Caco-2 (cell line): Measurements from ENCODE around the gene PRSS57. TPM values are rescaled to one million over a fixed set of nuclear protein-coding genes. Genes with fewer than 3 reads are reported as not detected.

Experiments
- BruUV-seq: library from RNA; stranded (reverse); fragments of 400-500 nt; replicated peaks from 2 replicates; lab custom pipeline; 2021; lab: Mats Ljungman, UMichigan
- CTCF ChIA-PET: fragments of 300-600 bp; sonication (Branson Sonifier 250); formaldehyde crosslinking; loops from one replicate; lab custom pipeline; 2022; ENCODE audit warnings: antibody characterized with exemption; lab: Charles Lee
- POLR2A ChIA-PET: fragments of 300-600 bp; sonication (Branson Sonifier 250); formaldehyde crosslinking; loops from one replicate; lab custom pipeline; 2022; ENCODE audit warnings: antibody characterized with exemption; lab: Charles Lee
- DNase-seq, 2 experiments: peaks; one replicate each; pipeline versions ENCODE4 v3.0.0 to v3.0.0-alpha.2; 2020 to 2022
- H3K27me3 ChIP-seq: replicated peaks from 2 replicates; pipeline ENCODE4 v1.6.0; 2011; ENCODE audit warnings: low read length; ENCODE audit not compliant: control insufficient read depth, insufficient read depth
- H3K36me3 ChIP-seq: 2 replicates; pipeline ENCODE4 v1.5.1; 2011; ENCODE audit warnings: low read length; ENCODE audit not compliant: control insufficient read depth, insufficient read depth
- H3K4me1 ChIP-seq: fragments of 250-450 bp; sonication (Bioruptor Pico); 2 replicates; pipeline ENCODE4 v1.5.1; 2020; ENCODE audit warnings: mild to moderate bottlenecking
- H3K4me3 ChIP-seq: 2 replicates; pipeline ENCODE4 v1.5.1; 2011; ENCODE audit warnings: low read depth, mild to moderate bottlenecking, control low read depth, low read length
- H3K9me3 ChIP-seq: fragments of 250-450 bp; sonication (Bioruptor Pico); 2 replicates; pipeline ENCODE4 v1.5.1; 2020; ENCODE audit warnings: mild to moderate bottlenecking, moderate library complexity
- H3K27ac Mint-ChIP-seq: one replicate; pipeline ENCODE4 v1.8.0; 2022; ENCODE audit warnings: mixed read lengths; ENCODE audit not compliant: unreplicated experiment
- H3K27me3 Mint-ChIP-seq: one replicate; pipeline ENCODE4 v1.8.0; 2022; ENCODE audit warnings: mixed read lengths; ENCODE audit not compliant: insufficient read depth, unreplicated experiment
- H3K36me3 Mint-ChIP-seq: one replicate; pipeline ENCODE4 v1.8.0; 2022; ENCODE audit warnings: mild to moderate bottlenecking, mixed read lengths; ENCODE audit not compliant: insufficient read depth, unreplicated experiment
- H3K4me1 Mint-ChIP-seq: one replicate; pipeline ENCODE4 v1.8.0; 2022; ENCODE audit warnings: low read depth, mixed read lengths; ENCODE audit not compliant: unreplicated experiment
- H3K4me3 Mint-ChIP-seq: one replicate; pipeline ENCODE4 v1.8.0; 2022; ENCODE audit warnings: mild to moderate bottlenecking, moderate library complexity, mixed read lengths; ENCODE audit not compliant: unreplicated experiment
- H3K9me3 Mint-ChIP-seq: one replicate; pipeline ENCODE4 v1.8.0; 2022; ENCODE audit warnings: mixed read lengths; ENCODE audit not compliant: unreplicated experiment
- CTCF ChIP-seq, 2 experiments: fragments of 200-600 bp in 1 of 2; IDR thresholded peaks; 1 replicate in 1 of 2; 2 replicates in 1 of 2; pipeline versions ENCODE4 v1.5.1 to v1.8.0; 2011 to 2022; ENCODE audit warnings: antibody characterized with exemption in 1 of 2, control low read depth in 1 of 2, inconsistent platforms in 1 of 2, low read depth in 1 of 2, low read length in 1 of 2, mild to moderate bottlenecking in 1 of 2, moderate library complexity in 1 of 2; ENCODE audit not compliant: insufficient read depth in 1 of 2, severe bottlenecking in 1 of 2, unreplicated experiment in 1 of 2
- intact Hi-C: fragments of 100-400 bp; cut with micrococcal nuclease; formaldehyde crosslinking; loops from one replicate; pipeline ENCODE4 v1.10.0; 2022; ENCODE audit not compliant: unreplicated experiment
- total RNA-seq: library from RNA; stranded (reverse); gene quantifications from 2 replicates; pipeline ENCODE4 v1.2.3, GENCODE V29; 2022

Gene PRSS57
- total RNA-seq, 1 experiment from 2014 or later: not detected

GRCh38 chr19:723247-723646 lies 28.0 kb upstream of the PRSS57 start:
- Mint-ChIP-seq H3K27me3 (no peaks in the 10 kb centered on the region), H3K27ac (no peak overlapping the region), H3K9me3 (no peaks in the 10 kb centered on the region), H3K4me3 (no peak overlapping the region), H3K36me3 (peaks cover 13% of the 10 kb centered on the region), H3K4me1 (no peaks in the 10 kb centered on the region)
- POLR2A ChIA-PET: no interaction called here
- BruUV-seq: no TSS peak
- DNase-seq: no peak
- Histone ChIP-seq H3K4me1 (no peaks in the 10 kb centered on the region), H3K9me3 (no peaks in the 10 kb centered on the region), H3K36me3 (no peaks in the 10 kb centered on the region), H3K27me3 (no peaks in the 10 kb centered on the region), H3K4me3 (no peak overlapping the region)
- CTCF ChIA-PET: no interaction called here
- intact Hi-C loops: no loop called here
- no peak for TF ChIP-seq CTCF (IDR thresholded peaks at IDR 0.05; ENCODE audit: insufficient read depth in 1 of 2, low read depth in 1 of 2, low read length in 1 of 2, severe bottlenecking in 1 of 2, unreplicated experiment in 1 of 2)

GRCh38 chr19:722553-723101 lies 27.4 kb upstream of the PRSS57 start:
- ChIA-PET POLR2A (no interaction called here), CTCF (no interaction called here)
- Histone ChIP-seq H3K4me1 (no peaks in the 10 kb centered on the region), H3K36me3 (no peaks in the 10 kb centered on the region), H3K9me3 (no peaks in the 10 kb centered on the region), H3K27me3 (no peaks in the 10 kb centered on the region), H3K4me3 (no peak overlapping the region)
- Mint-ChIP-seq H3K36me3 (peaks cover 13% of the 10 kb centered on the region), H3K9me3 (no peaks in the 10 kb centered on the region), H3K4me3 (no peak overlapping the region), H3K4me1 (no peaks in the 10 kb centered on the region), H3K27me3 (no peaks in the 10 kb centered on the region), H3K27ac (no peak overlapping the region)
- TF ChIP-seq CTCF (IDR thresholded peaks at IDR 0.05; ENCODE audit: insufficient read depth in 1 of 2, low read depth in 1 of 2, low read length in 1 of 2, severe bottlenecking in 1 of 2, unreplicated experiment in 1 of 2): no peak
- BruUV-seq: no TSS peak
- DNase-seq: no peak
- intact Hi-C loops: no loop called here

GRCh38 chr19:720345-721160 lies 25.3 kb upstream of the PRSS57 start:
- CTCF ChIA-PET: no interaction called here
- H3K4me3 Mint-ChIP-seq: no peak overlapping the region

More at GRCh38 chr19:720345-721160, 25.3 kb upstream of the PRSS57 start:
- Histone ChIP-seq H3K4me3 (no peak overlapping the region), H3K36me3 (no peaks in the 10 kb centered on the region), H3K4me1 (no peaks in the 10 kb centered on the region), H3K9me3 (no peaks in the 10 kb centered on the region; the same call in 1 of the 2 replicates), H3K27me3 (no peaks in the 10 kb centered on the region)
- no peak for DNase-seq
- TF ChIP-seq CTCF (IDR thresholded peaks at IDR 0.05; ENCODE audit: insufficient read depth in 1 of 2, low read depth in 1 of 2, low read length in 1 of 2, severe bottlenecking in 1 of 2, unreplicated experiment in 1 of 2): no peak
- intact Hi-C loops: no loop called here
- BruUV-seq: no TSS peak
- no peaks in the 10 kb centered on the region for H3K27me3 Mint-ChIP-seq
- POLR2A ChIA-PET: no interaction called here
- peaks cover 4% of the 10 kb centered on the region for H3K9me3 Mint-ChIP-seq
- H3K36me3 Mint-ChIP-seq: peaks cover 19% of the 10 kb centered on the region
- no peak overlapping the region for H3K27ac Mint-ChIP-seq
- no peaks in the 10 kb centered on the region for H3K4me1 Mint-ChIP-seq
